HEK293T (cell line): Measurements from ENCODE around the gene UBA5.

Source experiments
- CTCF ChIA-PET: fragments of 350-600 bp; formaldehyde crosslinking; extraction: SDS; loops from one replicate; lab custom pipeline; 2021; ENCODE audit warnings: antibody characterized with exemption, inconsistent platforms; lab: Yijun Ruan, JAX
- POLR2A ChIA-PET: fragments of 350-600 bp; formaldehyde crosslinking; extraction: SDS; loops from one replicate; lab custom pipeline; 2020; ENCODE audit warnings: antibody characterized with exemption, inconsistent platforms; lab: Yijun Ruan, JAX
- DNase-seq: peaks from one replicate; pipeline ENCODE4 v3.0.0; 2012; ENCODE audit warnings: mixed read lengths; ENCODE audit errors: extremely low spot score
- ARNT ChIP-seq: fragments of 450-650 bp; IDR thresholded peaks from 2 replicates; pipeline ENCODE4 v1.6.1; 2017; ENCODE audit warnings: mild to moderate bottlenecking
- BHLHE40 ChIP-seq: fragments of 450-650 bp; IDR thresholded peaks from 2 replicates; pipeline ENCODE4 v1.6.1; 2016; ENCODE audit warnings: mild to moderate bottlenecking, moderate library complexity, borderline replicate concordance
- CTBP1 ChIP-seq: fragments of 450-650 bp; IDR thresholded peaks from 2 replicates; pipeline ENCODE4 v1.6.1; 2016; ENCODE audit warnings: borderline replicate concordance
- ELF4 ChIP-seq: fragments of 450-650 bp; IDR thresholded peaks from 2 replicates; pipeline ENCODE4 v1.6.1; 2017; ENCODE audit warnings: antibody characterized with exemption
- FOXA1 ChIP-seq: fragments of 450-650 bp; IDR thresholded peaks from 2 replicates; pipeline ENCODE4 v1.6.1; 2016; ENCODE audit warnings: mild to moderate bottlenecking
- FOXK2 ChIP-seq: fragments of 450-650 bp; IDR thresholded peaks from 2 replicates; pipeline ENCODE4 v1.6.1; 2016; ENCODE audit warnings: mild to moderate bottlenecking
- FOXM1 ChIP-seq: fragments of 450-650 bp; IDR thresholded peaks from 2 replicates; pipeline ENCODE4 v1.6.1; 2017; ENCODE audit warnings: mild to moderate bottlenecking, borderline replicate concordance
- HDGF ChIP-seq: fragments of 450-650 bp; IDR thresholded peaks from 2 replicates; pipeline ENCODE4 v1.6.1; 2017; ENCODE audit warnings: antibody characterized with exemption, borderline replicate concordance
- L3MBTL2 ChIP-seq: fragments of 450-650 bp; conservative IDR thresholded peaks from 2 replicates; pipeline ENCODE4 v1.6.1; 2016; ENCODE audit warnings: mild to moderate bottlenecking
- LEF1 ChIP-seq: fragments of 450-650 bp; IDR thresholded peaks from 2 replicates; pipeline ENCODE4 v1.6.1; 2017; ENCODE audit warnings: mild to moderate bottlenecking, borderline replicate concordance
- NFRKB ChIP-seq: fragments of 450-650 bp; IDR thresholded peaks from 2 replicates; pipeline ENCODE4 v1.6.1; 2016; ENCODE audit warnings: mild to moderate bottlenecking, moderate library complexity
- PKNOX1 ChIP-seq: fragments of 450-650 bp; IDR thresholded peaks from 2 replicates; pipeline ENCODE4 v1.6.1; 2016
- SP1 ChIP-seq: fragments of 450-650 bp; IDR thresholded peaks from 2 replicates; pipeline ENCODE4 v1.6.1; 2017
- SUZ12 ChIP-seq: fragments of 450-650 bp; IDR thresholded peaks from 2 replicates; pipeline ENCODE4 v1.6.1; 2016; ENCODE audit warnings: mild to moderate bottlenecking
- TARDBP ChIP-seq: fragments of 450-650 bp; IDR thresholded peaks from 2 replicates; pipeline ENCODE4 v1.6.1; 2016
- ZNF384 ChIP-seq: fragments of 450-650 bp; IDR thresholded peaks from 2 replicates; pipeline ENCODE4 v1.6.1; 2016

UBA5 gene

DNA sequence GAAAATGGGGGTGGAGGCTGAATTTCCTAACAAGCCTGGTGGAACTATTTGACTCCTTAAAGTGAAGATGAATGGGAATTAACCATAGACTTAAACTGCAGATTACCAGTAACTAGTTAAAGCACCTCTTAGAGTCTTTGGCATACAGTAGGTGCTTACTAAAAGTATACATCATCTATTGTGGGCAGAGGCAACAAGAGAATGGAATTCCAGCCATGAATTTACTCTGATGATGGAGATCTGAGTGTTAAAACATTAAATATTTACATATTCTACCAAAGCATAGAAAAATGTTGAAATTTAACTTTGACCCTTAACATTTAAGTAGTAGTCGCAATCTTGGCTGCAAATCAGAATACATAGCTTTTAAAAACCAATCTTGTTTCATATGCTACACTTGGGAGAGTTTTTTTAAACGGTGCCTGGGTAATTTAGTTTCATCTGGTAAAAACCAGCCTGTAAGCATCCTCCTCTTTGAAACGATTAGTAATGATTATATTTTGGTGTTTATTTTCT lies 5.2 kb downstream of the UBA5 start:
- no peak for DNase-seq
- POLR2A ChIA-PET = no interaction called here
- CTCF ChIA-PET = no interaction called here
- TF ChIP-seq PKNOX1 = no peak
- TF ChIP-seq ELF4 = no peak
- no peak for TF ChIP-seq FOXM1
- no peak for TF ChIP-seq FOXK2
- no peak for TF ChIP-seq NFRKB
- no peak for TF ChIP-seq TARDBP

- CTCF ChIA-PET = no interaction called here
- no peak for DNase-seq
- POLR2A ChIA-PET = interaction anchor here (1.0 to 1.3 kb wide), 2 partner anchors 8 to 10 kb away, joined by 3 to 5 read pairs; partner anchors contain the start of genes ACAD11 and UBA5
- TF ChIP-seq FOXA1 = no peak
- TF ChIP-seq FOXK2 = no peak
- TF ChIP-seq BHLHE40 = no peak
- no peak for TF ChIP-seq ZNF384
Observed at GRCh38 chr3:132669256-132669777, 9.2 kb downstream of the UBA5 start.

DNA sequence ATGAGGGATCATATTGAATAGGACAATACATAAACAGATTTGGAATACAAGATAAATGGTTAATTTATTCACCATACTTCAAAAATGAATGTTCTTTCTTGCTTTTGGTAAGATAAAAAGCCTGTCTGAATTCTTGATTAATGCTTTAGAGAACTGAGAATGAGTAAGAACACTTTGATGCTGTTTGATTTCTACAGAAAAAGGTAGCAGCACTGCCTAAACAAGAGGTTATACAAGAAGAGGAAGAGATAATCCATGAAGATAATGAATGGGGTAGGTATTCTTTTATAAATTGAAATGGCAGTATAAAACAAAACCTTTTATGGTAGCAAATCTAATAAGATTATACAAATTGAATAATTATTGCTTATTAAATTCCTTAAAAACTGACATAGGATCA lies 15.3 kb downstream of the UBA5 start:
- no peak for TF ChIP-seq ELF4
- no peak for TF ChIP-seq SP1
- TF ChIP-seq CTBP1 = no peak
- TF ChIP-seq LEF1 = no peak
- no peak for TF ChIP-seq PKNOX1
- TF ChIP-seq L3MBTL2 = no peak
- TF ChIP-seq FOXA1 = no peak
- TF ChIP-seq FOXK2 = no peak
- TF ChIP-seq ZNF384 = no peak
- no peak for TF ChIP-seq ARNT
- ChIA-PET POLR2A (no interaction called here), CTCF (no interaction called here)
- no peak for DNase-seq

DNA sequence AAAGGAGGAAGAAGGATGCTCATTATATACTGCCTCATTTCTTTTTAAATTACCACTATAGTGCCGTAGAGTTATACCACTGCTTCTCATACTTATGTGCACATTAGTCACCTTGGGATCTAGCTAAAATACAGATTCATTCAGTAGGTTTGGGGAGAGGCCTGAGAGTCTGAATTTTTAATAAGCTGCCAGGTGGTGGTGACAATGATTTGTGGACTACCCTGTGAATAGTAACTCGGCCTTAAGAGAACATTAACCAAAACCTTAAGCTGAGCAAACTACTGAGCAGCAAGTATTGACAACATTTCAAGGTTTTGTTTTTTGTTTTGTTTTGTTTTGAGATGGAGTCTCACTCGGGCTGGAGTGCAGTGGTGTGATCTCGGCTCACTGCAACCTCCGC lies 19.8 kb downstream of the UBA5 start:
- CTCF ChIA-PET = no interaction called here
- POLR2A ChIA-PET = no interaction called here
- TF ChIP-seq LEF1 = no peak
- no peak for DNase-seq

DNA sequence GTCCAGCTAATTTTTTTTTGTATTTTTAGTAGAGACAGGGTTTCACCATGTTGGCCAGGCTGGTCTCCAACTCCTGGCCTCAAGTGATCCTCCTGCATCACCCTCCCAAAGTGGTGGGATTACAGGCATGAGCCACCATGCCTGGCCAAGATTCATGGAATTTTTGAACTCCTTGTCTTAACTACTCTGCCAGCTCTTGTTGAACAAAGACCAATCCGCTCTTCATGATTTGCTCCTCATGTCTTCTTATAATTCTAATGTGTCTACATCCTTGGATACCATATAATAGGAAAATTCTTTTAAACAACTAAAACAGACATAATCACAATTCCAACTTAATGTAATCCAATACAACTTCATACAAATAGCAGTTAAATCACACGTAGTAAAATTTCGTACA lies 21.3 kb downstream of the UBA5 start:
- CTCF ChIA-PET = no interaction called here
- no peak for DNase-seq
- no peak for TF ChIP-seq PKNOX1
- no peak for TF ChIP-seq LEF1
- TF ChIP-seq ZNF384 = no peak
- TF ChIP-seq ELF4 = no peak
- no peak for TF ChIP-seq CTBP1
- TF ChIP-seq FOXK2 = no peak
- POLR2A ChIA-PET = interaction anchor here (1.2 kb wide), 1 partner anchor 22 kb away, joined by 4 read pairs; the partner anchor contains the start of genes ACAD11 and UBA5

- POLR2A ChIA-PET = no interaction called here
Observed at GRCh38 chr3:132682201-132682600, 22.1 kb downstream of the UBA5 start.

More at GRCh38 chr3:132682201-132682600, 22.1 kb downstream of the UBA5 start:
- CTCF ChIA-PET = interaction anchor here (0.5 kb wide), 1 partner anchor 175 kb away, joined by 3 read pairs; no protein-coding TSS in a partner anchor
- TF ChIP-seq FOXK2 (no peak), CTBP1 (no peak), TARDBP (no peak), SUZ12 (no peak), SP1 (no peak), BHLHE40 (no peak), ELF4 (no peak), ZNF384 (no peak), PKNOX1 (no peak), LEF1 (no peak), ARNT (no peak), HDGF (no peak), L3MBTL2 (no peak), FOXA1 (no peak), NFRKB (no peak), FOXM1 (no peak)
- DNase-seq = no peak
